HG02798 (cell line): ENCODE results near the gene PELI2.

Experiments used
- ATAC-seq: cut with Tn5 transposase; IDR thresholded peaks from one replicate; pipeline ENCODE4 v1.9.1; 2021; ENCODE audit warnings: mild to moderate bottlenecking; ENCODE audit not compliant: unreplicated experiment, poor library complexity

PELI2 gene

GRCh38 chr14:56331592-56332216 is 213.5 kb downstream of the PELI2 start:
- no peak for ATAC-seq

- no peak for ATAC-seq
Observed at GRCh38 chr14:56333359-56334292, 215.4 kb downstream of the PELI2 start.

- ATAC-seq, result no peak
Observed at GRCh38 chr14:56334458-56334857, 216.2 kb downstream of the PELI2 start.

GRCh38 chr14:56338674-56339073 is 220.5 kb downstream of the PELI2 start:
- ATAC-seq, result no peak

GRCh38 chr14:56339855-56340701 is 221.9 kb downstream of the PELI2 start:
- ATAC-seq, result peak; percentile 80

- ATAC-seq, result no peak
Observed at GRCh38 chr14:56340932-56341331, 222.7 kb downstream of the PELI2 start.

GRCh38 chr14:56341766-56342493 is 223.7 kb downstream of the PELI2 start:
- ATAC-seq, result no peak

GRCh38 chr14:56342494-56342942 is 224.3 kb downstream of the PELI2 start:
- peak; percentile 47 for ATAC-seq

GRCh38 chr14:56349960-56350359 is 231.7 kb downstream of the PELI2 start:
- ATAC-seq, result no peak
